GM12891 (cell line): ENCODE data around the gene DLGAP1.

Source experiments
- POLR2A ChIP-seq: IDR thresholded peaks from 2 replicates; pipeline ENCODE4 v1.6.1; 2011; ENCODE audit warnings: low read depth, low read length, control low read depth
- POU2F2 ChIP-seq: IDR thresholded peaks from 2 replicates; pipeline ENCODE4 v1.6.1; 2011; ENCODE audit warnings: low read depth, mild to moderate bottlenecking, control low read depth, low read length, moderate library complexity
- TAF1 ChIP-seq: IDR thresholded peaks from 2 replicates; pipeline ENCODE4 v1.6.1; 2011; ENCODE audit warnings: low read depth, low read length, control low read depth

- TF ChIP-seq POLR2A: no peak
- TF ChIP-seq POU2F2: no peak
- no peak for TF ChIP-seq TAF1
These were observed 60.4 kb downstream of the DLGAP1 start for GRCh38 chr18:4394700-4395099.
